Common myeloid progenitor, CD34-positive (primary cell): ENCODE results near the gene THBD.

Experiments
- CTCF ChIA-PET: fragments of 350-600 bp; sonication (Branson Sonifier 250); formaldehyde crosslinking; loops from one replicate; lab custom pipeline; 2021; ENCODE audit warnings: antibody characterized with exemption; lab: Charles Lee
- POLR2A ChIA-PET: fragments of 350-600 bp; sonication (Branson Sonifier 250); formaldehyde crosslinking; loops from one replicate; lab custom pipeline; 2021; ENCODE audit warnings: antibody characterized with exemption; lab: Charles Lee
- DNase-seq, 3 donors: peaks; one replicate each; pipeline versions ENCODE4 v3.0.0 to v3.0.0-alpha.2; 2013
- H3K27ac ChIP-seq, 2 experiments: 1 replicate in 1 of 2; 2 replicates in 1 of 2; pipeline ENCODE4 v1.7.0; 2013; ENCODE audit warnings: inconsistent platforms in 2 of 2, low read length in 2 of 2, mild to moderate bottlenecking in 2 of 2, low read depth in 1 of 2, moderate library complexity in 1 of 2; ENCODE audit not compliant: severe bottlenecking in 2 of 2, insufficient read depth in 1 of 2, poor library complexity in 1 of 2
- H3K27me3 ChIP-seq, 5 experiments: replicated peaks in 2 of 5; 1 replicate in 3 of 5; 2 replicates in 2 of 5; pipeline versions ENCODE4 v1.6.1 to v1.7.0; 2013; ENCODE audit warnings: low read length in 4 of 5, mild to moderate bottlenecking in 2 of 5, moderate library complexity in 2 of 5, inconsistent platforms in 1 of 5; ENCODE audit not compliant: insufficient read depth in 5 of 5, control insufficient read depth in 4 of 5
- H3K36me3 ChIP-seq, 4 experiments: 1 replicate in 2 of 4; 2 replicates in 2 of 4; pipeline versions ENCODE4 v1.6.1 to v1.7.0; 2013; ENCODE audit warnings: low read length in 3 of 4, control low read depth in 1 of 4, mild to moderate bottlenecking in 1 of 4; ENCODE audit not compliant: control insufficient read depth in 4 of 4, insufficient read depth in 4 of 4
- H3K4me1 ChIP-seq, 4 experiments: 1 replicate in 3 of 4; 2 replicates in 1 of 4; pipeline versions ENCODE4 v1.6.1 to v1.7.1; 2013; ENCODE audit warnings: low read length in 3 of 4, mild to moderate bottlenecking in 3 of 4, control low read depth in 1 of 4, inconsistent platforms in 1 of 4, moderate library complexity in 1 of 4; ENCODE audit not compliant: control insufficient read depth in 4 of 4, insufficient read depth in 4 of 4; ENCODE audit errors: control extremely low read depth in 1 of 4
- H3K4me3 ChIP-seq, 7 experiments: 1 replicate in 4 of 7; 2 replicates in 3 of 7; pipeline versions ENCODE4 v1.5.1 to v1.7.0; 2013; ENCODE audit warnings: mild to moderate bottlenecking in 7 of 7, low read length in 6 of 7, moderate library complexity in 6 of 7, inconsistent platforms in 2 of 7, low read depth in 2 of 7, control low read depth in 1 of 7; ENCODE audit not compliant: insufficient read depth in 4 of 7, control insufficient read depth in 1 of 7; ENCODE audit errors: extremely low read depth in 1 of 7
- H3K9me3 ChIP-seq, 5 experiments: 1 replicate in 4 of 5; 2 replicates in 1 of 5; pipeline versions ENCODE4 v1.6.1 to v1.7.1; 2013; ENCODE audit warnings: low read length in 4 of 5, mild to moderate bottlenecking in 2 of 5, inconsistent platforms in 1 of 5, low read depth in 1 of 5, moderate library complexity in 1 of 5; ENCODE audit not compliant: control insufficient read depth in 4 of 5, insufficient read depth in 2 of 5; ENCODE audit errors: control extremely low read depth in 1 of 5
- WGBS: methylation state at CpG from one replicate; pipeline ENCODE4 v1.1.5; 2013; ENCODE audit not compliant: insufficient coverage; 5-methylcytosine and 5-hydroxymethylcytosine counted together

The THBD gene

DNA sequence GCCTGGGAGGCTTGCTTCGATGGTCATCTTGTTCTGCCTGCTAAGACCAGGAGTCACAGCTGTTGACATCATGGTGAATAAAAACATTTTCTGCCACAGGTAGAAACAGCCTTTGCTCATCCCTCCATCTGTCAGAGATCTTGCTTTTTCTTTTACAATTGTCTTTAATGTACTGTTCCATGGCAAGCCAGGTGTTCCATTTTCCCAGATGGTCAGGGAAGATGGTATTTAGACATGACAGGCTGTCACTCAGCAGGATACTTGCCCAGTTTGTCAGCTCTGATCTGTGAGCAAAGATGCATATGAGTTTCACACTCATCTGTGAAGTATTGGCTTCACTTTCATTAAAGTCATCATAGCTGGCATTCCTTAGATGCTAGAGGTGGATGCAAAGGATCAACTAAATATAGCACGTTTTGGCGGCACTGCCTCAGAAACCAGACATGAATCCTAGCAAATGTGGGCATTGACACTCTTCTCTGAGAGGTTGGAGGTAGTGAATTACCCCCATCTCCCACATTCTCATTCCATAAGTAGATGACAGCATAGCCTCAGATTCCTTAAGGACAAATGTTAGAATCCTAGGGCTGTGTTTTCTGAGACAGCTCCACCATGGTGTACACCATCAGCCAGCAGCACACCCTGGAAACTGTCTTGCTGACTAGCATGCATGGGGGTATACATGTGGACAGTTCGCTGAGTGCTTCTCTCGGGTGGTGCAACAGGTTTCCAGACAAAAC, 10.2 kb downstream of the THBD start:
- H3K9me3 ChIP-seq, result no peaks in the 10 kb centered on the region
- no peaks in the 10 kb centered on the region for H3K36me3 ChIP-seq
- CTCF ChIA-PET, result interaction anchor here (1.5 kb wide), 1 partner anchor 12 kb away, joined by 5 read pairs; no protein-coding TSS in a partner anchor
- peaks cover 0 to 42% (median 8%) of the 10 kb centered on the region in 5 experiments for H3K27me3 ChIP-seq
- POLR2A ChIA-PET, result no interaction called here
- 92% methylated on average over 5 of the region's 5 CpGs for WGBS
- no peak overlapping the region for H3K27ac ChIP-seq
- no peak overlapping the region for H3K4me3 ChIP-seq
- peaks cover 0 to 10% (median 8%) of the 10 kb centered on the region in 4 experiments for H3K4me1 ChIP-seq
- DNase-seq, result no peak

DNA sequence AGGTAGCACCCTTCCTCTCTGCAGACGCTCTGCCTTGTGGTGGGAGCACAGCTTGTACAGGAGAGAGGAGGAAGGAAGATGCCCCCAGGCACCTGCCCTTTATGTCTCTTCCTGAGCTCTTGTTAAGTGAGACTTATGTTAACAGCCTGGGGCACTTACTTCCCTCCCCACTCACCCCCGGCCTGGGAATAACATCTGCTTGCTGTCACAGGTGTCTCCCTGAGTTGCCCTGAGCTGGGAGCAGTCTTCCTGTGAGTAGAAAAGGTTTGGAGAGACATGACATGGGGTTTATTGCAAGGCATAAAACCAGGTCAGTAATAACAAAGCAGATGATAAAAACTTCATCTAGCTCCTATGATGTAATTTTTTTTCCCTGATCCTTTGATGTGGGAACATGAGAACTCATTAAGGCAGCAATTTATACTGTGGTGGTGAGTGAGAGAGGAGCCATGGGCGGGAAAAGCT, 12.4 kb downstream of the THBD start:
- CTCF ChIA-PET, result interaction anchor here (1.0 to 2.7 kb wide), 2 partner anchors 14 to 304 kb away, joined by 3 to 11 read pairs; no protein-coding TSS in a partner anchor
- no peaks in the 10 kb centered on the region for H3K9me3 ChIP-seq
- no peak for DNase-seq
- peaks cover 4 to 25% (median 21%) of the 10 kb centered on the region in 4 experiments for H3K4me1 ChIP-seq
- POLR2A ChIA-PET, result no interaction called here
- peaks cover 0 to 45% (median 8%) of the 10 kb centered on the region in 5 experiments for H3K27me3 ChIP-seq
- no peaks in the 10 kb centered on the region for H3K36me3 ChIP-seq
- no peak overlapping the region for H3K27ac ChIP-seq
- WGBS, result 8% methylated on average over 2 of the region's 3 CpGs
- no peak overlapping the region for H3K4me3 ChIP-seq

DNA sequence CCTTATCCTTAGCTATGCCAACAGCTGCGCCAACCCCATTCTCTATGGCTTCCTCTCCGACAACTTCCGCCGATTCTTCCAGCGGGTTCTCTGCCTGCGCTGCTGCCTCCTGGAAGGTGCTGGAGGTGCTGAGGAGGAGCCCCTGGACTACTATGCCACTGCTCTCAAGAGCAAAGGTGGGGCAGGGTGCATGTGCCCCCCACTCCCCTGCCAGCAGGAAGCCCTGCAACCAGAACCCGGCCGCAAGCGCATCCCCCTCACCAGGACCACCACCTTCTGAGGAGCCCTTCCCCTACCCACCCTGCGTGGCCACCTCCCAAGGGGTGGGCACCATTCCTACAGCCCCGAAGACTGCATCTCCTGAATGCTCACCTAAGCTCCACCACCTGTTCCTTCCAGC, 13.1 kb downstream of the THBD start:
- no peak for DNase-seq
- Histone ChIP-seq H3K4me3 (no peak overlapping the region), H3K9me3 (no peaks in the 10 kb centered on the region), H3K27me3 (peaks cover 0 to 43% (median 8%) of the 10 kb centered on the region in 5 experiments), H3K36me3 (no peaks in the 10 kb centered on the region), H3K27ac (no peak overlapping the region), H3K4me1 (peaks cover 4 to 27% (median 21%) of the 10 kb centered on the region in 4 experiments)
- POLR2A ChIA-PET, result no interaction called here
- CTCF ChIA-PET, result interaction anchor here (2.7 kb wide), 1 partner anchor 14 kb away, joined by 11 read pairs; no protein-coding TSS in a partner anchor
- WGBS, result 99% methylated on average over 11 of the region's 11 CpGs

DNA sequence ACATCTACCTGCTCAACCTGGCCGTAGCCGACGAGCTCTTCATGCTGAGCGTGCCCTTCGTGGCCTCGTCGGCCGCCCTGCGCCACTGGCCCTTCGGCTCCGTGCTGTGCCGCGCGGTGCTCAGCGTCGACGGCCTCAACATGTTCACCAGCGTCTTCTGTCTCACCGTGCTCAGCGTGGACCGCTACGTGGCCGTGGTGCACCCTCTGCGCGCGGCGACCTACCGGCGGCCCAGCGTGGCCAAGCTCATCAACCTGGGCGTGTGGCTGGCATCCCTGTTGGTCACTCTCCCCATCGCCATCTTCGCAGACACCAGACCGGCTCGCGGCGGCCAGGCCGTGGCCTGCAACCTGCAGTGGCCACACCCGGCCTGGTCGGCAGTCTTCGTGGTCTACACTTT, 13.7 kb downstream of the THBD start:
- POLR2A ChIA-PET, result no interaction called here
- no peaks in the 10 kb centered on the region for H3K36me3 ChIP-seq
- peak overlapping the region in 2 of 7 experiments; percentile 46 to 50 for H3K4me3 ChIP-seq
- CTCF ChIA-PET, result interaction anchor here (2.7 kb wide), 1 partner anchor 15 kb away, joined by 11 read pairs; no protein-coding TSS in a partner anchor
- no peaks in the 10 kb centered on the region for H3K9me3 ChIP-seq
- H3K27ac ChIP-seq, result no peak overlapping the region
- peaks cover 0 to 42% (median 8%) of the 10 kb centered on the region in 5 experiments for H3K27me3 ChIP-seq
- 90% methylated on average over 41 of the region's 41 CpGs for WGBS
- no peak for DNase-seq
- H3K4me1 ChIP-seq, result peaks cover 4 to 27% (median 21%) of the 10 kb centered on the region in 4 experiments

DNA sequence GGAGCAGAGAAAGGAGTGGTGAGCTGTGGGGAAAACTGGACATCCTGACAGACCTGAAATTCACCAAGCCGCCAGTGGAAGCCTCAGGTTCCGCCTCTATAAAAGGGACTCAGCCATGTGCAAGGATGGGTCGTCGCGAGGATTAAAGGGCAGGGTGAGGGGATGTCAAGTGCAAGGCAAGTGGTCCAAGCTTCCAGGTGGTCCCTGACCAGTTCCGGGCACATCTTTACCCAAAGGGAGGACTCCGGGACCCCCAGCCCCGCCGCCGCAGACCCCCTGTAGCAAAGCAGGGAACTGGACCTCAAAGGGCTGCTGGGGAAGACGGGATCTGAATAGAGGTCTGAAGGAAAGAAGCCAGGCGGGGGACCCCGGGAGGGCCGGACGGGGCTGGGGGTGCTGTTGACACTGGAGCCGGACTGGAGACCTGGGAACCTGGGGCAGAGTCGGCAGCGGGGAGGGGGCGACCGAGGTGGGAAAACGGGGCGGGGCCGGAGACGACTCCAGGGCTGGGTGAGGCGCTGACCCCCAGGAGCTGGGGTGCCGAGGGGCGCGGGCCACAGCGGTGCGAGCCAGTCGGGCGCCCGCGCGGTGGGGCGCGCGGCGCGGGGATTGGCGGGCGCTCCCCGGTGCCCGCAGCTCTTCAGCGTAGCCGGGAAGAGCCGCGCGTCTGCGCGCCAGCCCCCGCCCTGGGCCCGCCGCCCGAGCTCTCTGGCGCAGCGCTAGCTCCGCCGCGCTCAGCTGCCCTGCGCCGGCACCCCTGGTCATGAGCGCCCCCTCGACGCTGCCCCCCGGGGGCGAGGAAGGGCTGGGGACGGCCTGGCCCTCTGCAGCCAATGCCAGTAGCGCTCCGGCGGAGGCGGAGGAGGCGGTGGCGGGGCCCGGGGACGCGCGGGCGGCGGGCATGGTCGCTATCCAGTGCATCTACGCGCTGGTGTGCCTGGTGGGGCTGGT, 14.5 kb downstream of the THBD start, which contains the start of gene SSTR4:
Gene SSTR4 (plus strand): TSS at position 592 of the 951 bp plus-strand sequence. CDS start 172 bp downstream, at position 764.
- Histone ChIP-seq H3K4me3 (peak within 1 kb of the TSS in 3 of 7 experiments; percentile 37 to 50 (median 46)), H3K9me3 (no peaks in the 10 kb centered on the region), H3K36me3 (no peaks in the 10 kb centered on the region), H3K27ac (no peak within 1 kb of the TSS), H3K27me3 (peaks cover 0 to 42% (median 8%) of the 10 kb centered on the region in 5 experiments), H3K4me1 (peaks cover 4 to 31% (median 21%) of the 10 kb centered on the region in 4 experiments)
- DNase-seq, result peak in 2 of 3 donors; percentile 43
- ChIA-PET POLR2A (no interaction called here), CTCF (interaction anchor here (1.2 to 2.7 kb wide), 2 partner anchors 16 kb away, joined by 6 to 11 read pairs; no protein-coding TSS in a partner anchor)
- WGBS, result 15% methylated on average over 75 of the region's 83 CpGs

DNA sequence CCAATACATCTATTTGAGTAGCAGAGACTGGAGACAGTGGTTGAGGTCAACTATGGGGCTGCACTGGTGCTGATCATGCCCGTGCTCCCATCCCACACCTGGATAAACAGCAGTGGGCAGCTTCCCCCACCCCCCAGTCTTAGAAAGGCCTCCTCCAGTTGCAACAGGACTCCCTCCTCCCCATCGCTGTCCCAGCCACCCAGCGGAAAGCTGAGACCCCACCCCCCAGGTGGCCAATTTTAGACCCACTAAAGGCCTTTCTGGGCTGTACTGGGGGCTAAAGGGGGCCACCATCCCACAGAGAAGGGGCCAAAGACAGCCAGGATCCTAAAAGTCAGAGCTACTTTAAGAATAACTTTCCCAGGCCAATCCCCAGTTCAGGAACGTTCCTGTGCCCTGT, 15.6 kb downstream of the THBD start:
- ChIA-PET CTCF (interaction anchor here (1.2 kb wide), 1 partner anchor 17 kb away, joined by 6 read pairs; no protein-coding TSS in a partner anchor), POLR2A (no interaction called here)
- peaks cover 7 to 42% (median 24%) of the 10 kb centered on the region in 4 experiments for H3K4me1 ChIP-seq
- H3K36me3 ChIP-seq, result no peaks in the 10 kb centered on the region
- WGBS, result 100% methylated on average over 3 of the region's 4 CpGs
- H3K4me3 ChIP-seq, result no peak overlapping the region
- H3K27me3 ChIP-seq, result peaks cover 0 to 40% (median 6%) of the 10 kb centered on the region in 5 experiments
- DNase-seq, result no peak
- no peaks in the 10 kb centered on the region for H3K9me3 ChIP-seq
- no peak overlapping the region for H3K27ac ChIP-seq
